A549 (cell line): Measurements from ENCODE around the gene FAM107B. TPM values are rescaled to one million over a fixed set of nuclear protein-coding genes. Genes with fewer than 3 reads are reported as not detected.

Experiments used
- ATAC-seq, 2 experiments: fragments of 200-7000 bp in 1 of 2; fragments of >200 bp in 1 of 2; cut with Nextera tagmentation in 1 of 2; cut with Tn5 transposase in 1 of 2; 3 replicates each; pipeline versions ENCODE4 v1.8.0 to v1.9.1; 2018 to 2020; ENCODE audit warnings: mild to moderate bottlenecking in 1 of 2, moderate library complexity in 1 of 2
- CTCF ChIA-PET: fragments of 300-600 bp; sonication (Branson Sonifier 250); formaldehyde crosslinking; extraction: SDS; loops from one replicate; lab custom pipeline; 2021; ENCODE audit warnings: antibody characterized with exemption, inconsistent platforms; lab: Yijun Ruan, JAX
- POLR2A ChIA-PET: fragments of 350-600 bp; formaldehyde crosslinking; extraction: SDS; loops from one replicate; lab custom pipeline; 2021; ENCODE audit warnings: antibody characterized with exemption, inconsistent platforms; lab: Yijun Ruan, JAX
- DNase-seq, 2 experiments: peaks; one replicate each; pipeline versions ENCODE4 v3.0.0 to v3.0.0-alpha.2; 2011 to 2016; ENCODE audit warnings: low read depth in 1 of 2, low spot score in 1 of 2
- FAIRE-seq: peaks from 2 replicates; lab custom pipeline; 2011; peaks lifted over from hg19 to GRCh38; lab: Jason Lieb, UNC
- H3K27ac ChIP-seq, 2 experiments: fragments of >200 bp; sonication (Bioruptor Twin); formaldehyde crosslinking; 3 replicates each; pipeline ENCODE4 v1.5.1; 2016 to 2017
- H3K4me1 ChIP-seq: fragments of >200 bp; sonication (Bioruptor Twin); formaldehyde crosslinking; 3 replicates; pipeline ENCODE4 v1.6.1; 2016
- H3K4me2 ChIP-seq: fragments of >200 bp; sonication (Bioruptor Twin); formaldehyde crosslinking; 3 replicates; pipeline ENCODE4 v1.6.1; 2016
- H3K4me3 ChIP-seq: fragments of >200 bp; sonication (Bioruptor Twin); formaldehyde crosslinking; 3 replicates; pipeline ENCODE4 v1.5.1; 2016
- H3K9me3 ChIP-seq: fragments of >200 bp; sonication (Bioruptor Twin); formaldehyde crosslinking; 3 replicates; pipeline ENCODE4 v1.6.1; 2016
- ATOH8 ChIP-seq: fragments of 250-450 bp; sonication (Bioruptor Pico); IDR thresholded peaks from 2 replicates; pipeline ENCODE4 v1.5.0; 2020; ENCODE audit warnings: low read depth, mild to moderate bottlenecking, moderate library complexity
- BCL3 ChIP-seq: fragments of >200 bp; sonication (Bioruptor Twin); formaldehyde crosslinking; IDR thresholded peaks from 3 replicates; pipeline ENCODE4 v1.6.1; 2016
- CBX2 ChIP-seq: fragments of 200-600 bp; sonication (generic); IDR thresholded peaks from 2 replicates; pipeline ENCODE4 v1.6.1; 2016; ENCODE audit warnings: low read depth, mild to moderate bottlenecking, borderline replicate concordance
- CEBPB ChIP-seq, 2 experiments: fragments of >200 bp in 1 of 2; sonication (Bioruptor Twin) in 1 of 2; formaldehyde crosslinking in 1 of 2; IDR thresholded peaks; 2 replicates each; pipeline ENCODE4 v1.6.1; 2012 to 2016
- CHD4 ChIP-seq: fragments of 200-600 bp; sonication (generic); IDR thresholded peaks from 2 replicates; pipeline ENCODE4 v1.6.1; 2016; ENCODE audit warnings: antibody characterized with exemption, mild to moderate bottlenecking, borderline replicate concordance
- CTCF ChIP-seq: fragments of >200 bp; sonication (Bioruptor Twin); formaldehyde crosslinking; IDR thresholded peaks from 3 replicates; pipeline ENCODE4 v1.5.1; 2016
- ELK1 ChIP-seq: fragments of 150-350 bp; IDR thresholded peaks from 2 replicates; pipeline ENCODE4 v1.6.1; 2014; ENCODE audit warnings: low read depth, mild to moderate bottlenecking, low read length
- FOSB ChIP-seq: fragments of 250-450 bp; sonication (Bioruptor Pico); IDR thresholded peaks from 2 replicates; pipeline ENCODE4 v1.5.0; 2020; ENCODE audit warnings: mild to moderate bottlenecking, moderate library complexity
- FOXS1 ChIP-seq: fragments of 250-450 bp; sonication (Bioruptor Pico); IDR thresholded peaks from 2 replicates; pipeline ENCODE4 v1.5.0; 2020; ENCODE audit warnings: mild to moderate bottlenecking, moderate library complexity
- HDAC2 ChIP-seq: fragments of 200-600 bp; sonication (generic); IDR thresholded peaks from 2 replicates; pipeline ENCODE4 v1.6.1; 2016
- HES2 ChIP-seq: fragments of >200 bp; sonication (Bioruptor Twin); formaldehyde crosslinking; IDR thresholded peaks from 2 replicates; pipeline ENCODE4 v1.6.1; 2016
- HMGXB4 ChIP-seq: fragments of 250-450 bp; sonication (Bioruptor Pico); IDR thresholded peaks from 2 replicates; pipeline ENCODE4 v1.5.0; 2021; ENCODE audit warnings: mild to moderate bottlenecking, moderate library complexity, borderline replicate concordance
- HOXB5 ChIP-seq: fragments of 250-450 bp; sonication (Bioruptor Pico); IDR thresholded peaks from 2 replicates; pipeline ENCODE4 v1.5.0; 2020; ENCODE audit warnings: mild to moderate bottlenecking, moderate library complexity
- KDM1A ChIP-seq: fragments of 200-600 bp; sonication (generic); IDR thresholded peaks from 2 replicates; pipeline ENCODE4 v1.6.1; 2016; ENCODE audit warnings: low read depth, mild to moderate bottlenecking
- MAX ChIP-seq: IDR thresholded peaks from 2 replicates; pipeline ENCODE4 v1.6.1; 2012
- MAZ ChIP-seq: fragments of 150-350 bp; IDR thresholded peaks from 2 replicates; pipeline ENCODE4 v1.6.1; 2014; ENCODE audit warnings: antibody characterized with exemption, low read depth, low read length, borderline replicate concordance
- NPAS2 ChIP-seq: fragments of 250-450 bp; sonication (Bioruptor Pico); IDR thresholded peaks from 2 replicates; pipeline ENCODE4 v1.8.0; 2022; ENCODE audit warnings: mild to moderate bottlenecking, moderate library complexity, borderline replicate concordance
- PHF8 ChIP-seq: fragments of 200-600 bp; sonication (generic); IDR thresholded peaks from 2 replicates; pipeline ENCODE4 v1.6.1; 2016; ENCODE audit warnings: low read depth, mild to moderate bottlenecking, antibody characterized with exemption, moderate library complexity, borderline replicate concordance
- REST ChIP-seq: fragments of 200-600 bp; sonication (generic); IDR thresholded peaks from 2 replicates; pipeline ENCODE4 v1.6.1; 2016; ENCODE audit warnings: antibody characterized with exemption, mild to moderate bottlenecking, moderate library complexity
- TFCP2L1 ChIP-seq: fragments of 250-450 bp; sonication (Bioruptor Pico); IDR thresholded peaks from 2 replicates; pipeline ENCODE4 v1.5.0; 2021; ENCODE audit warnings: mild to moderate bottlenecking
- TP53 ChIP-seq: fragments of 250-450 bp; sonication (Bioruptor Pico); IDR thresholded peaks from 2 replicates; pipeline ENCODE4 v1.5.0; 2021; ENCODE audit warnings: mild to moderate bottlenecking, moderate library complexity
- ZNF302 ChIP-seq: fragments of 250-450 bp; sonication (Bioruptor Pico); IDR thresholded peaks from 2 replicates; pipeline ENCODE4 v1.9.0; 2021; ENCODE audit warnings: inconsistent platforms, mild to moderate bottlenecking, moderate library complexity
- WGBS: methylation state at CpG from one replicate; pipeline ENCODE4 v1.1.6; 2017; ENCODE audit errors: missing lambda C conversion rate; 5-methylcytosine and 5-hydroxymethylcytosine counted together
- polyA plus RNA-seq, 4 experiments: library from polyadenylated mRNA; depleted of rRNA in 3 of 4; stranded (reverse); fragments of >200 nt; fragmentation: RNase III in 1 of 4; extraction: RNeasy Plus Mini Kit Qiagen cat#74134 plus additional on column Dnase treatment in 1 of 4; gene quantifications; 2 replicates in 3 of 4; 3 replicates in 1 of 4; pipeline ENCODE4 v1.2.3, GENCODE V29; 2011 to 2017

FAM107B gene
- polyA plus RNA-seq, 2 of the 4 experiments (the other 2 are of a cell fraction): 99.9 to 173 TPM

- POLR2A ChIA-PET: no interaction called here
- no peak overlapping the region for H3K4me3 ChIP-seq
- CTCF ChIA-PET: interaction anchor here (0.5 to 4.6 kb wide), 36 partner anchors 9 to 711 kb away, joined by 3 to 45 read pairs (median 4); partner anchors contain the start of genes CDNF, HSPA14, MSANTD7 and SUV39H2
- H3K9me3 ChIP-seq: no peaks in the 10 kb centered on the region
- ATAC-seq (no peak), FAIRE-seq (no peak), DNase-seq (no peak)
- H3K4me2 ChIP-seq: no peak overlapping the region
- peak overlapping the region in 1 of 2 experiments; percentile 69; a peak in 2 of 6 replicates for H3K27ac ChIP-seq
- TF ChIP-seq ZNF302: no peak
- TF ChIP-seq KDM1A: no peak
- TF ChIP-seq TFCP2L1 (CRISPR knock-in tag): no peak
- no peak for TF ChIP-seq MAX
- TF ChIP-seq MAZ: no peak
- no peak for TF ChIP-seq CBX2
- TF ChIP-seq REST: no peak
- no peak for TF ChIP-seq HDAC2
- no peak for TF ChIP-seq PHF8
- no peak for TF ChIP-seq CTCF
- TF ChIP-seq CHD4: no peak
- H3K4me1 ChIP-seq: peaks cover 6% of the 10 kb centered on the region
- 94% methylated on average over 7 of the region's 7 CpGs for WGBS
Measured at GRCh38 chr10:14498326-14498725, 276.4 kb downstream of the FAM107B start.

GRCh38 chr10:14491811-14492210 is 282.9 kb downstream of the FAM107B start:
- H3K27ac ChIP-seq: no peak overlapping the region
- FAIRE-seq: no peak
- POLR2A ChIA-PET: no interaction called here
- no peak for TF ChIP-seq ELK1
- TF ChIP-seq ATOH8: no peak
- TF ChIP-seq BCL3: no peak
- no peak for TF ChIP-seq HMGXB4
- no peak for TF ChIP-seq NPAS2 (CRISPR knock-in tag)
- no peak for TF ChIP-seq KDM1A
- TF ChIP-seq HOXB5 (CRISPR knock-in tag): no peak
- no peak for TF ChIP-seq CHD4
- no peak for TF ChIP-seq MAX
- TF ChIP-seq PHF8: no peak
- TF ChIP-seq FOXS1: no peak
- TF ChIP-seq FOSB (CRISPR knock-in tag): no peak
- TF ChIP-seq MAZ: no peak
- TF ChIP-seq CEBPB (IDR thresholded peaks at IDR 0.05): no peak
- no peak for TF ChIP-seq HES2
- TF ChIP-seq TP53: no peak
- TF ChIP-seq, all 56 proteins: peak for 0
- Histone ChIP-seq H3K9me3 (peaks cover 9% of the 10 kb centered on the region; the same call in 1 of the 3 replicates), H3K4me3 (no peak overlapping the region), H3K4me1 (peaks cover 3% of the 10 kb centered on the region), H3K4me2 (no peak overlapping the region)
- no peak for ATAC-seq
- CTCF ChIA-PET: interaction anchor here (0.6 to 1.6 kb wide), 2 partner anchors 10 to 331 kb away, joined by 3 to 5 read pairs; no protein-coding TSS in a partner anchor
- DNase-seq: no peak
- 72% methylated on average over 5 of the region's 5 CpGs for WGBS
